OCI-LY7 (cell line): ENCODE results near the gene SEMA3C.

ENCODE experiments used
- CTCF ChIP-seq: fragments of 200-600 bp; sonication (generic); conservative IDR thresholded peaks from 2 replicates; pipeline ENCODE4 v1.5.1; 2014; ENCODE audit warnings: mild to moderate bottlenecking, antibody characterized with exemption, low read length, moderate library complexity, mixed read lengths
- EZH2phosphoT487 ChIP-seq: fragments of 200-600 bp; sonication (generic); IDR thresholded peaks from 2 replicates; pipeline ENCODE4 v1.6.1; 2018; ENCODE audit warnings: low read depth, borderline replicate concordance, mild to moderate bottlenecking, mixed run types, antibody characterized with exemption, low read length, moderate library complexity, mixed read lengths

GRCh38 chr7:80843018-80843677 is 75.7 kb downstream of the SEMA3C start:
- no peak for TF ChIP-seq CTCF
- TF ChIP-seq EZH2phosphoT487 = no peak
